NCI-H187 (cell line): ENCODE results near the gene SEC11C.

Experiments
- DNase-seq, 2 experiments: peaks; one replicate each; lab custom pipeline; 2025; lab: John Stamatoyannopoulos, UW

SEC11C gene

GRCh38 chr18:59144483-59144882 is 4.8 kb downstream of the SEC11C start:
- no peak for DNase-seq

GRCh38 chr18:59145055-59145454 is 5.4 kb downstream of the SEC11C start:
- no peak for DNase-seq

- peak; percentile 25 to 70 for DNase-seq
Measured at GRCh38 chr18:59148192-59148591, 8.5 kb downstream of the SEC11C start.

GRCh38 chr18:59149007-59149406 is 9.3 kb downstream of the SEC11C start:
- no peak for DNase-seq

GRCh38 chr18:59149416-59149815 is 9.7 kb downstream of the SEC11C start:
- no peak for DNase-seq

GRCh38 chr18:59150236-59150635 is 10.6 kb downstream of the SEC11C start:
- DNase-seq = no peak

- DNase-seq = no peak
Measured at GRCh38 chr18:59155153-59155552, 15.5 kb downstream of the SEC11C start.

GRCh38 chr18:59156316-59156715 is 16.6 kb downstream of the SEC11C start:
- DNase-seq = no peak

- DNase-seq = no peak
Measured at GRCh38 chr18:59159265-59159664, 19.6 kb downstream of the SEC11C start.

- DNase-seq = no peak
Measured at GRCh38 chr18:59159986-59160385, 20.3 kb downstream of the SEC11C start.

GRCh38 chr18:59172664-59173249 is 33.1 kb downstream of the SEC11C start:
- DNase-seq = no peak

GRCh38 chr18:59177485-59177884 is 37.8 kb downstream of the SEC11C start:
- DNase-seq = no peak

GRCh38 chr18:59180150-59180845 is 40.6 kb downstream of the SEC11C start:
- DNase-seq = no peak

- DNase-seq = no peak
Measured at GRCh38 chr18:59182673-59183072, 43.0 kb downstream of the SEC11C start.

- no peak for DNase-seq
Measured at GRCh38 chr18:59189008-59189407, 49.3 kb downstream of the SEC11C start.

GRCh38 chr18:59189746-59190145 is 50.1 kb downstream of the SEC11C start:
- no peak for DNase-seq

- DNase-seq = no peak
Measured at GRCh38 chr18:59196161-59196725, 56.6 kb downstream of the SEC11C start.

GRCh38 chr18:59197636-59198035 is 58.0 kb downstream of the SEC11C start:
- DNase-seq = no peak

GRCh38 chr18:59198215-59198614 is 58.5 kb downstream of the SEC11C start:
- DNase-seq = no peak

GRCh38 chr18:59200787-59201186 is 61.1 kb downstream of the SEC11C start:
- DNase-seq = no peak

GRCh38 chr18:59202258-59202820 is 62.7 kb downstream of the SEC11C start:
- no peak for DNase-seq

- DNase-seq = no peak
Measured at GRCh38 chr18:59207506-59207905, 67.8 kb downstream of the SEC11C start.
